Stimulated activated CD4-positive, alpha-beta T cell treated with anti-CD3 and anti-CD28 coated beads, Interleukin-12 subunit alpha, Interleukin-12 subunit beta, amount 100 ng/mL, for 48 hours (primary cell): Measurements from ENCODE around the gene SPINK5.

ENCODE experiments used
- DNase-seq, 3 donors: peaks; one replicate each; pipeline ENCODE4 v3.0.0-alpha.2; 2020; ENCODE audit warnings: low read depth in 2 of 3, low spot score in 1 of 3

SPINK5 gene

GRCh38 chr5:148176480-148176879, 112.7 kb downstream of the SPINK5 start:
- no peak for DNase-seq

GRCh38 chr5:148177207-148177606, 113.4 kb downstream of the SPINK5 start:
- DNase-seq: no peak

GRCh38 chr5:148179234-148179824, 115.5 kb downstream of the SPINK5 start:
- DNase-seq: peak in 1 of 3 donors; percentile 13

DNA sequence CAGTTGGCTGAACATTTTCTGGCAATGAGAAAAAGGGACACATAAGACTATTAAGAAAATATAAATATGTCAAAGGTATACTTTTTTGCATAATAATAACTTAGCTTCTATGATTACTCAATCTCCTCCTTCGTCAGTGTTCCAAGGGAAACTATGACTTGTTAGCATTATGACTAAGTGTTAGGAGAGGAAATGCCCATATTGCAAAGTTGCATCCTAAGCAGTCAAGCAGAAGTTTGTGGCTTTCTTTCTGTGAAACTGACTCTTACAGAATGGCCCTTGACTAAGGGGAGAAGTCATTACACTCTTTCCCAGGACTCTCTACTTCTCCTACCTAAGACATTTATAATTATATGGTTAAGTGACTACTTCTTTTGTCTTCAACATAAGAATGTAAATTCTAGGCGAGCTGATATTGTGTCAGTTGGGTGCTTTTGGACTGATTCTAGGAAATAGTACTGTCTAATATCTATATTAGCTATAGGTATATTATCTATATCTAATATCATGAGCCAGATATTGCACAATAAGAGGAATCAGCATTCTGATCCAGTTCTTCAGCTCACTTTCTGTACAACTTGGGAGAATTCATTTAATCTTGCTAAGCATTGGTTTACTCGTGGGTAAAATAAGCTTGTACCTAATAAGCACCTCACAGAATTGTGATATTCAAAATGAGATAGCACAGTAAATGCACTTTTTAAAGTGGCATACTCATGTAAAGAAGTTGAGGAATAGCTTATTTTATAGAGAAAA, 122.6 kb downstream of the SPINK5 start:
- peak in 1 of 3 donors; percentile 3 for DNase-seq
